ENCODE measurements around the gene CMTM1. TPM values are rescaled to one million over a fixed set of nuclear protein-coding genes. Genes with fewer than 3 reads are reported as not detected.

Gene CMTM1
- total RNA-seq, 1 donor from 2014 or later, result 5.0 TPM

- no peak for DNase-seq (ENCODE audit: low read depth)
- TF ChIP-seq, protein P1, sequence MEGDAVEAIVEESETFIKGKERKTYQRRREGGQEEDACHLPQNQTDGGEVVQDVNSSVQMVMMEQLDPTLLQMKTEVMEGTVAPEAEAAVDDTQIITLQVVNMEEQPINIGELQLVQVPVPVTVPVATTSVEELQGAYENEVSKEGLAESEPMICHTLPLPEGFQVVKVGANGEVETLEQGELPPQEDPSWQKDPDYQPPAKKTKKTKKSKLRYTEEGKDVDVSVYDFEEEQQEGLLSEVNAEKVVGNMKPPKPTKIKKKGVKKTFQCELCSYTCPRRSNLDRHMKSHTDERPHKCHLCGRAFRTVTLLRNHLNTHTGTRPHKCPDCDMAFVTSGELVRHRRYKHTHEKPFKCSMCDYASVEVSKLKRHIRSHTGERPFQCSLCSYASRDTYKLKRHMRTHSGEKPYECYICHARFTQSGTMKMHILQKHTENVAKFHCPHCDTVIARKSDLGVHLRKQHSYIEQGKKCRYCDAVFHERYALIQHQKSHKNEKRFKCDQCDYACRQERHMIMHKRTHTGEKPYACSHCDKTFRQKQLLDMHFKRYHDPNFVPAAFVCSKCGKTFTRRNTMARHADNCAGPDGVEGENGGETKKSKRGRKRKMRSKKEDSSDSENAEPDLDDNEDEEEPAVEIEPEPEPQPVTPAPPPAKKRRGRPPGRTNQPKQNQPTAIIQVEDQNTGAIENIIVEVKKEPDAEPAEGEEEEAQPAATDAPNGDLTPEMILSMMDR (conservative IDR thresholded peaks at IDR 0.05; ENCODE audit: low read depth, low read length), result no peak
- H3K4me3 ChIP-seq (ENCODE audit: low read depth, low read length), result no peak overlapping the region
These were observed 45.7 kb upstream of the CMTM1 start for GRCh38 chr16:66520406-66521170.

- no peak for DNase-seq (ENCODE audit: low read depth)
- no peak overlapping the region for H3K4me3 ChIP-seq (ENCODE audit: low read depth, low read length)
- TF ChIP-seq, protein P1 (conservative IDR thresholded peaks at IDR 0.05; ENCODE audit: low read depth, low read length), result no peak
These were observed 45.0 kb upstream of the CMTM1 start for GRCh38 chr16:66521252-66521713.

DNA sequence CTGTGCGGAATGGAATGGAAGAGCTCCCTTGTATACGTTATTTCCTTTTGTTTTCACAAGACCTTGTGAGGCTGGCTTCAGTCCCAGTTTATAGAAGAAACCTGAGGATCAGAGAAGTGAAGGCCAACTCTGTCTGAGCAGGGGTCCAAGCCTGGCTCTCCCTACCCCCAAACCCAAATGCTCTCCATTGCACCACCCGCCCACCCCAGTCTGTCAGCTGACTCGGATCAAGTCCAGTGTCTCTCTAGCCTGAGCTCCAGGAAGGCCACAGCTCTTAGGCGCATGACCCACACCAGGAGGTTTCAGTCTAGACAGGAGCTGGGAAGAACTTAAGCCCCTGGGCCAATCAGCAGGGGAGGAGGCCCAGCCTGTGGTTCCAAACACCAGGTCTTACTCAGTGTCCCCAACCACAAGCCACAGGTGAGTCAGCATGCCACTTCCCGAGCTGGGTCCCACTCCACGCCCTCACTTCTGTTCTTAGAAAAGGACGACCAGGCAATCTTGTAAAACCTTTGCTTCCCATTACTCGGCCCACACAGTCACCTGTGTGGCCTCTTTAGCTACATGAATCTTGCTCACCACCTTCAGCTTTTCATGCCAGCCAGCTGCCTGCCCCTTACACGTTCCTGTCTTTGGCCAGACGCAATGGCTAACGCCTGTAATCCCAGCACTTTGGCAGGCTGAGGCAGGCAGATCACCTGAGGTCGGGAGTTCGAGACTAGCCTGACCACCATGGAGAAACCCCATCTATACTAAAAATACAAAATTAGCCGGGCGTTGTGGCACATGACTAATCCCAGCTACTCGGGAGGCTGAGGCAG, 44.1 kb upstream of the CMTM1 start:
- H3K4me3 ChIP-seq (ENCODE audit: low read depth, low read length), result no peak overlapping the region
- TF ChIP-seq, protein P1 (conservative IDR thresholded peaks at IDR 0.05; ENCODE audit: low read depth, low read length), result no peak
- DNase-seq (ENCODE audit: low read depth), result no peak

- TF ChIP-seq, protein P1 (conservative IDR thresholded peaks at IDR 0.05; ENCODE audit: low read depth, low read length), result no peak
- no peak overlapping the region for H3K4me3 ChIP-seq (ENCODE audit: low read depth, low read length)
These were observed 43.2 kb upstream of the CMTM1 start for GRCh38 chr16:66522816-66523590.

DNA sequence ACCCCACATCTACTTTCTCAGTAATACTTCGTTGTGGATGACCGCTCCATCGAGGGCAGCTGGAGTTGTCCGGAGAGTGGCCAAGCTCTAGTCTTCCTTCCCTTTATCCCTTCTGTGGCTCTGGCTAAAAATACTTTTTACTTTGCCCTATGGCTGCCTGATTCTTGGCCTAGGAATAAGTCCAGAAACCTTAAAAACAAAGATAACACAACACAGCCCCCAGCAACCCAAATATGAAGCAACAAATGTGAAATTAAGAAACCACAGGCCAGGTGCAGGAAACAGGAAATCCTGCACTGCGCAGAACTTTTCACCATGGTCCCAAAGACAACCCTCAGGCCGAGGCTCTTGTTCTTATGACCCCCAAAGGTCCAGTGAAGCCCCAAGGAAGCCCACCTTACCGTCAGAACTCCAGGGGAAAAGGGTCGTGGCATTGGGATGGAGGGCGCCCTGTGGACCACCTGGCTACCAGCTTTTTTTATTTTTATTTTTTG, 42.3 kb upstream of the CMTM1 start:
- DNase-seq (ENCODE audit: low read depth), result no peak
- no peak overlapping the region for H3K4me3 ChIP-seq (ENCODE audit: low read depth, low read length)
- TF ChIP-seq, protein P1 (conservative IDR thresholded peaks at IDR 0.05; ENCODE audit: low read depth, low read length), result no peak

More at GRCh38 chr16:66522816-66523590, 43.2 kb upstream of the CMTM1 start:
- no peak for DNase-seq (ENCODE audit: low read depth)

GRCh38 chr16:66524601-66525164, 41.6 kb upstream of the CMTM1 start:
- TF ChIP-seq, protein P1 (conservative IDR thresholded peaks at IDR 0.05; ENCODE audit: low read depth, low read length), result no peak
- no peak for DNase-seq (ENCODE audit: low read depth)
- no peak overlapping the region for H3K4me3 ChIP-seq (ENCODE audit: low read depth, low read length)
